Activated CD8-positive, alpha-beta T cell treated with anti-CD3 and anti-CD28 coated beads, Interleukin-2, amount 10 ng/mL, durations not matched to agents 7 days and 5 days (primary cell): ENCODE results near the gene ASCC1. TPM values are rescaled to one million over a fixed set of nuclear protein-coding genes. Genes with fewer than 3 reads are reported as not detected.

Source experiments
- ATAC-seq: fragments of 150-1000 bp; cut with Tn5 transposase; one replicate; pipeline ENCODE4 v1.10.0; 2021; ENCODE audit warnings: moderate library complexity
- CTCF ChIA-PET: fragments of 350-600 bp; sonication (Branson Sonifier 250); formaldehyde crosslinking; loops from one replicate; lab custom pipeline; 2021; ENCODE audit warnings: antibody characterized with exemption; lab: Charles Lee
- POLR2A ChIA-PET: fragments of 350-600 bp; sonication (Branson Sonifier 250); formaldehyde crosslinking; loops from one replicate; lab custom pipeline; 2021; ENCODE audit warnings: antibody characterized with exemption; lab: Charles Lee
- DNase-seq: peaks from one replicate; pipeline ENCODE4 v3.0.0-alpha.2; 2020
- H3K27ac Mint-ChIP-seq: one replicate; pipeline ENCODE4 v1.8.0; 2021; ENCODE audit warnings: mild to moderate bottlenecking, mixed read lengths
- H3K27me3 Mint-ChIP-seq: one replicate; pipeline ENCODE4 v1.8.0; 2021; ENCODE audit warnings: low read depth, mixed read lengths
- H3K36me3 Mint-ChIP-seq: one replicate; pipeline ENCODE4 v1.8.0; 2021; ENCODE audit warnings: low read depth, mixed read lengths
- H3K4me1 Mint-ChIP-seq: one replicate; pipeline ENCODE4 v1.8.0; 2021; ENCODE audit warnings: low read depth, mixed read lengths
- H3K4me3 Mint-ChIP-seq: one replicate; pipeline ENCODE4 v1.8.0; 2021; ENCODE audit warnings: mild to moderate bottlenecking, mixed read lengths
- H3K9me3 Mint-ChIP-seq: one replicate; pipeline ENCODE4 v1.8.0; 2022; ENCODE audit warnings: mixed read lengths; ENCODE audit not compliant: insufficient read depth
- total RNA-seq, 2 experiments: library from RNA; stranded (reverse); gene quantifications; one replicate each; pipeline ENCODE4 v1.2.3, GENCODE V29; 2021

Gene ASCC1
- total RNA-seq, 2 experiments from 2014 or later: 34.8 to 40.3 TPM

- POLR2A ChIA-PET: no interaction called here
- Mint-ChIP-seq H3K9me3 (peaks cover 5% of the 10 kb centered on the region), H3K27me3 (no peaks in the 10 kb centered on the region), H3K36me3 (peaks cover 44% of the 10 kb centered on the region), H3K4me3 (no peak overlapping the region), H3K27ac (no peak overlapping the region), H3K4me1 (peaks cover 8% of the 10 kb centered on the region)
- DNase-seq (no peak), ATAC-seq (no peak)
- CTCF ChIA-PET: interaction anchor here (1.1 to 1.6 kb wide), 2 partner anchors 23 to 61 kb away, joined by 3 to 6 read pairs; no protein-coding TSS in a partner anchor
Measured at GRCh38 chr10:72186258-72186981, 29.7 kb downstream of the ASCC1 start.

DNA sequence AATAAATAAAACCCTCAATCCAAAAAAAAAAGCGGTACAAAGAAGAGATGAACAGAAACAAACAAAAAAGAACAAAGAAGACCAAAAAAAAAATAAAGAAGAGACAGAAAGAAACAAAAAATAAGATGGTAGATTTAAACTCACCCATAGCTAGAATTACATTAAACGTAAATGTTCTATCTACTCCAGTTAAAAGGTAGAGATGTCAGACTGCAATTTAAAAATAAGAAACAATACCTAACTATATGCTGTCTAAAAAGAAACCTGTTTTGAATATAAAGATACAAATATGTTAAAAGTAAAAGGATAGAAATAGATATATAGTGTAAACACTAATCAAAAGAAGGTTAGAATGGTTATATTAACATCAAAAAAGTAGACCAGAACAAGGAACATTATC lies 31.9 kb downstream of the ASCC1 start:
- no peak for ATAC-seq
- DNase-seq: no peak
- ChIA-PET POLR2A (interaction anchor here (0.7 kb wide), 1 partner anchor 25 kb away, joined by 3 read pairs; no protein-coding TSS in a partner anchor), CTCF (no interaction called here)
- Mint-ChIP-seq H3K4me1 (peaks cover 8% of the 10 kb centered on the region), H3K36me3 (peaks cover 46% of the 10 kb centered on the region), H3K27ac (no peak overlapping the region), H3K4me3 (no peak overlapping the region), H3K9me3 (peaks cover 5% of the 10 kb centered on the region), H3K27me3 (no peaks in the 10 kb centered on the region)

DNA sequence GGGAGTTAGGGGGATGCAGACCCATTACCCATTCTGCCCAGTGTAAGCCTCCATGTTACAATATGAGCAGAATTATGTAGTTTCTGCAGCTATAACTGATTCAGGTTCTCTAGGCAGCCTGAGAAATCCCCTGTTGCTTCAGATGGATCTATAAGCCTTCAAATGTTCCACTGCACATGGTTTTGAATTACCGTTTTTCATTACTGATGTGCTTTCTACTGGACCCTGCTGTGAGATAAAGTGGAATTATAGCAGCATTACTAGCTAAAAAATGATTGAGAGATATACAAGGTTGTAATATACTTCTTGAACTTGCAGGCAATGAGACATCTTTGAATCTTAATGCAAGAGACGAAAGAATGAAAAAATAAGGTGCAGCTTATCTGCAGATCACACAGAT lies 38.6 kb downstream of the ASCC1 start:
- no peaks in the 10 kb centered on the region for H3K27me3 Mint-ChIP-seq
- ChIA-PET POLR2A (interaction anchor here (0.9 kb wide), 1 partner anchor 89 kb away, joined by 4 read pairs; the partner anchor contains the start of gene SPOCK2), CTCF (interaction anchor here (1.1 to 1.4 kb wide), 2 partner anchors 13 to 129 kb away, joined by 3 to 4 read pairs; no protein-coding TSS in a partner anchor)
- no peak for DNase-seq
- H3K4me3 Mint-ChIP-seq: no peak overlapping the region
- no peak for ATAC-seq
- H3K9me3 Mint-ChIP-seq: no peaks in the 10 kb centered on the region
- H3K27ac Mint-ChIP-seq: no peak overlapping the region
- peaks cover 3% of the 10 kb centered on the region for H3K4me1 Mint-ChIP-seq
- H3K36me3 Mint-ChIP-seq: peaks cover 22% of the 10 kb centered on the region

- ChIA-PET CTCF (interaction anchor here (0.8 to 1.4 kb wide), 4 partner anchors 11 to 128 kb away, joined by 3 to 4 read pairs (median 3); no protein-coding TSS in a partner anchor), POLR2A (interaction anchor here (0.9 kb wide), 1 partner anchor 88 kb away, joined by 4 read pairs; the partner anchor contains the start of gene SPOCK2)
Measured at GRCh38 chr10:72176701-72177100, 39.4 kb downstream of the ASCC1 start.

DNA sequence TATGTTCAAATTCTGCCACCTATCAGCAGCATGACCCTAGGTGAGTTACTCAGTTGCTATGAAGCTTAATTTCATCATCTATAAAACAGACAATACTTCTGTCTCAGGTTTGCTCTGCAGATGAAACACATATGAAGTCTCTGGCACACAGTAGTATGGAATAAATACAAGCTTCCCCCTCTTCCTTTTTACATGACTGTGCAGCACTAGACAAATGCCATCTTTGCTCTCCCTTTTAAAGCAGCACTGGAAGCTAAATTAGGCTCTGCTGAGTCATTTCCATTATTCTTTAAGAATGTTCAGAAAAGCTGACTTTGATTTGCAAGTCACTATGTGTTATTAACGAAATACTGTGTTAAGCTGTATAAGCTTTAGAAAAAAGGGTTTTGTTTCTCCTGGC lies 40.9 kb downstream of the ASCC1 start:
- Mint-ChIP-seq H3K36me3 (peaks cover 17% of the 10 kb centered on the region), H3K27ac (no peak overlapping the region), H3K27me3 (no peaks in the 10 kb centered on the region), H3K4me1 (peaks cover 10% of the 10 kb centered on the region), H3K4me3 (no peak overlapping the region), H3K9me3 (no peaks in the 10 kb centered on the region)
- DNase-seq (no peak), ATAC-seq (no peak)
- POLR2A ChIA-PET: no interaction called here
- CTCF ChIA-PET: interaction anchor here (1.4 to 2.6 kb wide), 4 partner anchors 10 to 127 kb away, joined by 3 to 9 read pairs (median 8); no protein-coding TSS in a partner anchor

More at GRCh38 chr10:72176701-72177100, 39.4 kb downstream of the ASCC1 start:
- Mint-ChIP-seq H3K4me1 (peaks cover 4% of the 10 kb centered on the region), H3K4me3 (no peak overlapping the region), H3K27ac (no peak overlapping the region), H3K36me3 (peaks cover 15% of the 10 kb centered on the region), H3K9me3 (no peaks in the 10 kb centered on the region), H3K27me3 (no peaks in the 10 kb centered on the region)
- no peak for ATAC-seq
- DNase-seq: no peak

DNA sequence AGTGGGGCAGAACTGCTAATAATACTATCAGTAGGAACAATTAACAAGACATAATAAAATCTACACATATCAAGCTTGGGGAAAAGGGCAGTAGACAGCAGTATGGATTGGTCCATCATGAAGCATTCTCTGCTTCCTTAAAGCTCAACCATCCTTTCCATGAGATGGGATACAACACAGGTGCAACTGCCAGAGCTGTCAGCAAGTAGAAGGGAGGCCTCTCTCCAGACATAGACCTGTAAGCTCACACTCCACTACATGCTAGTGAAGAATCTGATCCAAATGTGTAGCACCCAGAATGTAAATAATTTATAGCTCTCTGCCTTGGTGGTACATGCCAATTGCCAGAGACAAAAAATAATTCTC lies 41.8 kb downstream of the ASCC1 start:
- H3K9me3 Mint-ChIP-seq: no peaks in the 10 kb centered on the region
- ChIA-PET CTCF (interaction anchor here (1.3 to 2.6 kb wide), 6 partner anchors 9 to 127 kb away, joined by 3 to 9 read pairs (median 7); no protein-coding TSS in a partner anchor), POLR2A (interaction anchor here (0.8 kb wide), 1 partner anchor 41 kb away, joined by 3 read pairs; no protein-coding TSS in a partner anchor)
- H3K27me3 Mint-ChIP-seq: no peaks in the 10 kb centered on the region
- ATAC-seq: no peak
- no peak overlapping the region for H3K4me3 Mint-ChIP-seq
- peaks cover 10% of the 10 kb centered on the region for H3K4me1 Mint-ChIP-seq
- no peak overlapping the region for H3K27ac Mint-ChIP-seq
- peaks cover 15% of the 10 kb centered on the region for H3K36me3 Mint-ChIP-seq
- DNase-seq: no peak

- H3K4me3 Mint-ChIP-seq: no peak overlapping the region
- DNase-seq (no peak), ATAC-seq (no peak)
- H3K4me1 Mint-ChIP-seq: peaks cover 10% of the 10 kb centered on the region
- ChIA-PET POLR2A (interaction anchor here (0.8 kb wide), 1 partner anchor 42 kb away, joined by 3 read pairs; no protein-coding TSS in a partner anchor), CTCF (interaction anchor here (1.3 to 2.6 kb wide), 5 partner anchors 8 to 127 kb away, joined by 3 to 8 read pairs (median 7); no protein-coding TSS in a partner anchor)
- H3K36me3 Mint-ChIP-seq: peaks cover 15% of the 10 kb centered on the region
- no peak overlapping the region for H3K27ac Mint-ChIP-seq
- no peaks in the 10 kb centered on the region for H3K27me3 Mint-ChIP-seq
- H3K9me3 Mint-ChIP-seq: no peaks in the 10 kb centered on the region
Measured at GRCh38 chr10:72173619-72174296, 42.3 kb downstream of the ASCC1 start.

GRCh38 chr10:72173262-72173618 lies 42.8 kb downstream of the ASCC1 start:
- H3K27me3 Mint-ChIP-seq: no peaks in the 10 kb centered on the region
- no peak for DNase-seq

GRCh38 chr10:72171175-72171630 lies 44.9 kb downstream of the ASCC1 start:
- H3K4me3 Mint-ChIP-seq: no peak overlapping the region
- peaks cover 10% of the 10 kb centered on the region for H3K36me3 Mint-ChIP-seq
- ATAC-seq (no peak), DNase-seq (no peak)
- H3K27me3 Mint-ChIP-seq: no peaks in the 10 kb centered on the region
- CTCF ChIA-PET: interaction anchor here (0.6 kb wide), 2 partner anchors 775 to 1300 kb away, joined by 3 to 4 read pairs; no protein-coding TSS in a partner anchor
- H3K4me1 Mint-ChIP-seq: peaks cover 10% of the 10 kb centered on the region
- no peaks in the 10 kb centered on the region for H3K9me3 Mint-ChIP-seq
- H3K27ac Mint-ChIP-seq: no peak overlapping the region
- POLR2A ChIA-PET: interaction anchor here (0.7 kb wide), 1 partner anchor 44 kb away, joined by 3 read pairs; no protein-coding TSS in a partner anchor

More at GRCh38 chr10:72173262-72173618, 42.8 kb downstream of the ASCC1 start:
- ChIA-PET CTCF (interaction anchor here (1.3 to 2.6 kb wide), 3 partner anchors 47 to 126 kb away, joined by 3 to 7 read pairs (median 7); no protein-coding TSS in a partner anchor), POLR2A (interaction anchor here (0.7 kb wide), 1 partner anchor 59 kb away, joined by 3 read pairs; no protein-coding TSS in a partner anchor)
- ATAC-seq: no peak
- no peak overlapping the region for H3K27ac Mint-ChIP-seq
- no peak overlapping the region for H3K4me3 Mint-ChIP-seq
- peaks cover 11% of the 10 kb centered on the region for H3K36me3 Mint-ChIP-seq
- H3K4me1 Mint-ChIP-seq: peaks cover 10% of the 10 kb centered on the region
- H3K9me3 Mint-ChIP-seq: no peaks in the 10 kb centered on the region

DNA sequence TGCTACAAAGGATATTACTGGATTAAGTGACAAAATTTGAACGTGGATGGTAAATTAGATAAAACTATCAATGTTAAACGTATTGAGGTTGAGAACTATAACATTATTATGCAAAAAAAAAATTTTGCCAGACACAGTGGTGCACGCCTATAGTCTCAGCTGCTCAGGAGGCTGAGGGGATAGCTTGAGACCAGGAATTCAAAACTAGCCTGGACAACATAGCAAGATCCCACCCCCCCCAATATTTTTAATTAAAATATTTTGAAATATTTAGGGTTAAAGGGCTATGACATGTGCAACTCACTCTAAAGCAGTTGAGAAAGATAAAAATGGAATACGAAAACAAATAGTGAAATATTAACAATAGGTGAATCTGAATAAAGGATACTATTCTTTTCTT lies 45.3 kb downstream of the ASCC1 start:
- CTCF ChIA-PET: interaction anchor here (0.6 kb wide), 2 partner anchors 775 to 1301 kb away, joined by 3 to 4 read pairs; no protein-coding TSS in a partner anchor
- no peaks in the 10 kb centered on the region for H3K27me3 Mint-ChIP-seq
- no peaks in the 10 kb centered on the region for H3K9me3 Mint-ChIP-seq
- H3K4me3 Mint-ChIP-seq: no peak overlapping the region
- peaks cover 12% of the 10 kb centered on the region for H3K36me3 Mint-ChIP-seq
- ATAC-seq (no peak), DNase-seq (no peak)
- H3K27ac Mint-ChIP-seq: no peak overlapping the region
- POLR2A ChIA-PET: no interaction called here
- peaks cover 12% of the 10 kb centered on the region for H3K4me1 Mint-ChIP-seq

DNA sequence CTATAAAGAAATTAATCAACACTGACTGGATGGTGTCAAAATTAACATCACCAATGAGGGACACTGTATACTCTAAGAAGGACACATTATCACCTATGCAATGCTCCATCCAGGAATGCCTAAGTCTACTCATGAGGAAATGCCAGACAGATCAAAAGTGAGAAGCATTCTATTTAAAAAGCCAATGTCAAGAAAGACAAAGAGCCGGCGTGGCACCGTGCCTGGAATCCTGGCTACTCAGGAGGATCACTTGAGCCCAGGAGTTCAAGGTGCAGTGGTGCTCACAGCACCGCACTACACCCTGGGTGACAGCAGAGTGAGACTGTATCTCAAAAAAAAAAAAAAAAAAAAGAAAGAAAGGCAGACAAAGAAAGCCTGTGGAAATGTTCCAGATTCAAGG lies 45.8 kb downstream of the ASCC1 start:
- ATAC-seq (no peak), DNase-seq (no peak)
- Mint-ChIP-seq H3K27ac (no peak overlapping the region), H3K4me1 (peaks cover 16% of the 10 kb centered on the region), H3K27me3 (no peaks in the 10 kb centered on the region), H3K36me3 (peaks cover 16% of the 10 kb centered on the region), H3K9me3 (no peaks in the 10 kb centered on the region), H3K4me3 (no peak overlapping the region)
- POLR2A ChIA-PET: no interaction called here
- CTCF ChIA-PET: no interaction called here
